Epithelial cell of proximal tubule (primary cell): ENCODE measurements around the gene SLC2A4RG. TPM values are rescaled to one million over a fixed set of nuclear protein-coding genes. Genes with fewer than 3 reads are reported as not detected.

Source experiments
- DNase-seq: peaks from one replicate; pipeline ENCODE4 v3.0.0-alpha.2; 2011; ENCODE audit warnings: low read depth
- H3K4me3 ChIP-seq: 2 replicates; pipeline ENCODE4 v1.5.1; 2011; ENCODE audit warnings: low read depth, mild to moderate bottlenecking, low read length
- CTCF ChIP-seq: conservative IDR thresholded peaks from 2 replicates; pipeline ENCODE4 v1.5.1; 2012; ENCODE audit warnings: low read depth, mild to moderate bottlenecking, low read length
- total RNA-seq: library from RNA; depleted of rRNA; stranded (reverse); fragments of >200 nt; gene quantifications from 2 replicates; pipeline ENCODE4 v1.2.3, GENCODE V29; 2015

Gene SLC2A4RG
- total RNA-seq, 1 donor from 2014 or later = 91.5 TPM

- no peak for TF ChIP-seq CTCF
- DNase-seq = no peak
- H3K4me3 ChIP-seq = no peak overlapping the region
Measured at GRCh38 chr20:63787302-63787701, 47.7 kb downstream of the SLC2A4RG start.

- no peak for TF ChIP-seq CTCF
- DNase-seq = no peak
- no peak overlapping the region for H3K4me3 ChIP-seq
Measured at GRCh38 chr20:63787749-63788148, 48.2 kb downstream of the SLC2A4RG start.

- TF ChIP-seq CTCF = no peak
- no peak for DNase-seq
- no peak overlapping the region for H3K4me3 ChIP-seq
Measured at GRCh38 chr20:63789836-63790571, 50.4 kb downstream of the SLC2A4RG start.

- no peak for TF ChIP-seq CTCF
- H3K4me3 ChIP-seq = no peak overlapping the region
- no peak for DNase-seq
Measured at GRCh38 chr20:63790572-63791168, 51.1 kb downstream of the SLC2A4RG start.

GRCh38 chr20:63791497-63792156 lies 52.1 kb downstream of the SLC2A4RG start:
- TF ChIP-seq CTCF = no peak
- H3K4me3 ChIP-seq = no peak overlapping the region
- DNase-seq = no peak

GRCh38 chr20:63792866-63793265 lies 53.3 kb downstream of the SLC2A4RG start:
- H3K4me3 ChIP-seq = no peak overlapping the region
- TF ChIP-seq CTCF = no peak
- no peak for DNase-seq

Other genes starting within 250 kb of the SLC2A4RG start
- gene EEF1A2, start 240.7 kb upstream of the SLC2A4RG start, total RNA-seq = 1.2 and 20.0 TPM in 2 replicates
- 99.3 and 247 TPM in 2 replicates for gene PPDPF, start 219.0 kb upstream of the SLC2A4RG start, total RNA-seq
- not detected in 2 replicates for gene PTK6, start 202.4 kb upstream of the SLC2A4RG start, total RNA-seq
- not detected in 2 replicates for gene SRMS, start 192.0 kb upstream of the SLC2A4RG start, total RNA-seq
- gene FNDC11, start 185.6 kb upstream of the SLC2A4RG start, total RNA-seq = 1.7 TPM in 2 replicates
- 25.7 and 48.8 TPM in 2 replicates for gene HELZ2, start 165.5 kb upstream of the SLC2A4RG start, total RNA-seq
- gene GMEB2, start 112.7 kb upstream of the SLC2A4RG start, total RNA-seq = 10.5 and 10.7 TPM in 2 replicates
- gene STMN3, start 86.4 kb upstream of the SLC2A4RG start, total RNA-seq = 64.5 and 112 TPM in 2 replicates
- gene RTEL1, start 81.5 kb upstream of the SLC2A4RG start, total RNA-seq = 26.5 and 29.1 TPM in 2 replicates
- gene TNFRSF6B, start 43.1 kb upstream of the SLC2A4RG start, total RNA-seq = 509 and 817 TPM in 2 replicates
- 42.1 and 49.0 TPM in 2 replicates for gene ARFRP1, start 31.8 kb upstream of the SLC2A4RG start, total RNA-seq
- 36.5 and 57.2 TPM in 2 replicates for gene ZGPAT, start 31.7 kb upstream of the SLC2A4RG start, total RNA-seq
- 6.5 and 19.1 TPM in 2 replicates for gene LIME1, start 3.1 kb upstream of the SLC2A4RG start, total RNA-seq
- gene ZBTB46, start 91.5 kb downstream of the SLC2A4RG start, total RNA-seq = 0.58 and 0.72 TPM in 2 replicates
- not detected in 2 replicates for gene ABHD16B, start 121.7 kb downstream of the SLC2A4RG start, total RNA-seq
- gene TPD52L2, start 125.5 kb downstream of the SLC2A4RG start, total RNA-seq = 112 and 128 TPM in 2 replicates
- gene DNAJC5, start 155.3 kb downstream of the SLC2A4RG start, total RNA-seq = 46.1 and 46.4 TPM in 2 replicates
- gene UCKL1, start 216.6 kb downstream of the SLC2A4RG start, total RNA-seq = 16.2 and 35.7 TPM in 2 replicates
- gene ZNF512B, start 230.2 kb downstream of the SLC2A4RG start, total RNA-seq = 5.2 and 6.9 TPM in 2 replicates
- 9.5 and 10.8 TPM in 2 replicates for gene SAMD10, start 239.9 kb downstream of the SLC2A4RG start, total RNA-seq
- gene PRPF6, start 241.4 kb downstream of the SLC2A4RG start, total RNA-seq = 56.6 and 62.4 TPM in 2 replicates